HEK293 (cell line): ENCODE measurements around the gene PLEKHH3.

Source experiments
- TCF7L2 ChIP-seq: IDR thresholded peaks from 2 replicates; pipeline ENCODE4 v1.6.1; 2011; ENCODE audit warnings: low read depth, mild to moderate bottlenecking, inconsistent platforms, low read length, moderate library complexity, borderline replicate concordance
- YY1 ChIP-seq: fragments of 450-650 bp; formaldehyde crosslinking; IDR thresholded peaks from 2 replicates; pipeline ENCODE4 v1.5.1; 2018; ENCODE audit warnings: missing biosample characterization, missing genetic modification characterization
- ZNF133 ChIP-seq: fragments of 450-650 bp; formaldehyde crosslinking; IDR thresholded peaks from 2 replicates; pipeline ENCODE4 v1.5.1; 2016; ENCODE audit warnings: missing biosample characterization, missing genetic modification characterization
- ZNF354C ChIP-seq: fragments of 450-650 bp; formaldehyde crosslinking; IDR thresholded peaks from 2 replicates; pipeline ENCODE4 v1.5.1; 2016; ENCODE audit warnings: missing biosample characterization, missing genetic modification characterization, low read depth, borderline replicate concordance
- ZNF473 ChIP-seq: fragments of 450-650 bp; formaldehyde crosslinking; IDR thresholded peaks from 2 replicates; pipeline ENCODE4 v1.5.1; 2017; ENCODE audit warnings: missing biosample characterization, missing genetic modification characterization
- ZNF529 ChIP-seq: fragments of 450-650 bp; formaldehyde crosslinking; IDR thresholded peaks from 2 replicates; pipeline ENCODE4 v1.5.1; 2017; ENCODE audit warnings: missing genetic modification characterization, missing biosample characterization; ENCODE audit not compliant: insufficient replicate concordance
- ZNF785 ChIP-seq: fragments of 450-650 bp; formaldehyde crosslinking; IDR thresholded peaks from 2 replicates; pipeline ENCODE4 v1.5.1; 2016; ENCODE audit warnings: missing biosample characterization, missing genetic modification characterization
- ZNF830 ChIP-seq: fragments of 450-650 bp; IDR thresholded peaks from 2 replicates; pipeline ENCODE4 v1.5.0; 2018; ENCODE audit warnings: missing biosample characterization, missing genetic modification characterization, low read depth, mild to moderate bottlenecking, moderate library complexity
- ZSCAN23 ChIP-seq: fragments of 450-650 bp; formaldehyde crosslinking; IDR thresholded peaks from 2 replicates; pipeline ENCODE4 v1.5.1; 2016; ENCODE audit warnings: missing biosample characterization, missing genetic modification characterization
- TF ChIP-seq, protein P1 (sequence below): fragments of 450-650 bp; formaldehyde crosslinking; IDR thresholded peaks from 2 replicates; pipeline ENCODE4 v1.5.1; 2016; ENCODE audit warnings: missing biosample characterization, missing genetic modification characterization
- TF ChIP-seq, protein P2 (sequence below): fragments of 450-650 bp; formaldehyde crosslinking; IDR thresholded peaks from 2 replicates; pipeline ENCODE4 v1.5.1; 2016; ENCODE audit warnings: missing biosample characterization, missing genetic modification characterization
- TF ChIP-seq, protein P3 (sequence below): fragments of 450-650 bp; formaldehyde crosslinking; IDR thresholded peaks from 2 replicates; pipeline ENCODE4 v1.5.1; 2016; ENCODE audit warnings: missing biosample characterization, missing genetic modification characterization, low read depth
- TF ChIP-seq, protein P4 (sequence below): fragments of 450-650 bp; formaldehyde crosslinking; IDR thresholded peaks from 2 replicates; pipeline ENCODE4 v1.5.1; 2016; ENCODE audit warnings: missing biosample characterization, missing genetic modification characterization

DNA sequence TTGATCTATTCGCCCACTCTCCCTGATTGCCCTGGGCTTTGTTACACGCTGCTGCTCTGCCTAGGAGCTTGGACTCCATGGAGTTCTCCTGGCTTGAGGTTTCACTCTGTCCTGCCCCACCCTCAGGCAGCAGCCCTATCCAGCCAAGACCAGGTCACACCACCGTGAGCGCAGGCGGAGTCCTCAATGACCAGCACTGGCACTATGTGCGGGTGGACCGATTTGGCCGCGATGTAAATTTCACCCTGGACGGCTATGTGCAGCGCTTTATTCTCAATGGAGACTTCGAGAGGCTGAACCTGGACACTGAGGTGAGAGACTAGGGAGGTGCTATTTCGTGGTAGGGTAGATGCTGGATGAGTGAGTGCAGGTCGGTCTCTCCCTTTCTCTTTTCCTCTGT is 9.0 kb upstream of the PLEKHH3 start:
- TF ChIP-seq, protein P1, sequence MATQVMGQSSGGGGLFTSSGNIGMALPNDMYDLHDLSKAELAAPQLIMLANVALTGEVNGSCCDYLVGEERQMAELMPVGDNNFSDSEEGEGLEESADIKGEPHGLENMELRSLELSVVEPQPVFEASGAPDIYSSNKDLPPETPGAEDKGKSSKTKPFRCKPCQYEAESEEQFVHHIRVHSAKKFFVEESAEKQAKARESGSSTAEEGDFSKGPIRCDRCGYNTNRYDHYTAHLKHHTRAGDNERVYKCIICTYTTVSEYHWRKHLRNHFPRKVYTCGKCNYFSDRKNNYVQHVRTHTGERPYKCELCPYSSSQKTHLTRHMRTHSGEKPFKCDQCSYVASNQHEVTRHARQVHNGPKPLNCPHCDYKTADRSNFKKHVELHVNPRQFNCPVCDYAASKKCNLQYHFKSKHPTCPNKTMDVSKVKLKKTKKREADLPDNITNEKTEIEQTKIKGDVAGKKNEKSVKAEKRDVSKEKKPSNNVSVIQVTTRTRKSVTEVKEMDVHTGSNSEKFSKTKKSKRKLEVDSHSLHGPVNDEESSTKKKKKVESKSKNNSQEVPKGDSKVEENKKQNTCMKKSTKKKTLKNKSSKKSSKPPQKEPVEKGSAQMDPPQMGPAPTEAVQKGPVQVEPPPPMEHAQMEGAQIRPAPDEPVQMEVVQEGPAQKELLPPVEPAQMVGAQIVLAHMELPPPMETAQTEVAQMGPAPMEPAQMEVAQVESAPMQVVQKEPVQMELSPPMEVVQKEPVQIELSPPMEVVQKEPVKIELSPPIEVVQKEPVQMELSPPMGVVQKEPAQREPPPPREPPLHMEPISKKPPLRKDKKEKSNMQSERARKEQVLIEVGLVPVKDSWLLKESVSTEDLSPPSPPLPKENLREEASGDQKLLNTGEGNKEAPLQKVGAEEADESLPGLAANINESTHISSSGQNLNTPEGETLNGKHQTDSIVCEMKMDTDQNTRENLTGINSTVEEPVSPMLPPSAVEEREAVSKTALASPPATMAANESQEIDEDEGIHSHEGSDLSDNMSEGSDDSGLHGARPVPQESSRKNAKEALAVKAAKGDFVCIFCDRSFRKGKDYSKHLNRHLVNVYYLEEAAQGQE (tag by site-specific recombination), result no peak
- TF ChIP-seq, protein P2, sequence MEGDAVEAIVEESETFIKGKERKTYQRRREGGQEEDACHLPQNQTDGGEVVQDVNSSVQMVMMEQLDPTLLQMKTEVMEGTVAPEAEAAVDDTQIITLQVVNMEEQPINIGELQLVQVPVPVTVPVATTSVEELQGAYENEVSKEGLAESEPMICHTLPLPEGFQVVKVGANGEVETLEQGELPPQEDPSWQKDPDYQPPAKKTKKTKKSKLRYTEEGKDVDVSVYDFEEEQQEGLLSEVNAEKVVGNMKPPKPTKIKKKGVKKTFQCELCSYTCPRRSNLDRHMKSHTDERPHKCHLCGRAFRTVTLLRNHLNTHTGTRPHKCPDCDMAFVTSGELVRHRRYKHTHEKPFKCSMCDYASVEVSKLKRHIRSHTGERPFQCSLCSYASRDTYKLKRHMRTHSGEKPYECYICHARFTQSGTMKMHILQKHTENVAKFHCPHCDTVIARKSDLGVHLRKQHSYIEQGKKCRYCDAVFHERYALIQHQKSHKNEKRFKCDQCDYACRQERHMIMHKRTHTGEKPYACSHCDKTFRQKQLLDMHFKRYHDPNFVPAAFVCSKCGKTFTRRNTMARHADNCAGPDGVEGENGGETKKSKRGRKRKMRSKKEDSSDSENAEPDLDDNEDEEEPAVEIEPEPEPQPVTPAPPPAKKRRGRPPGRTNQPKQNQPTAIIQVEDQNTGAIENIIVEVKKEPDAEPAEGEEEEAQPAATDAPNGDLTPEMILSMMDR (tag by site-specific recombination), result no peak
- TF ChIP-seq ZSCAN23 (tag by site-specific recombination) (no peak), ZNF354C (no peak), ZNF785 (tag by site-specific recombination) (no peak), ZNF133 (no peak), ZNF830 (no peak), ZNF529 (tag by site-specific recombination) (no peak), YY1 (tag by site-specific recombination) (no peak), TCF7L2 (no peak), ZNF473 (tag by site-specific recombination) (no peak)
- TF ChIP-seq, protein P3, sequence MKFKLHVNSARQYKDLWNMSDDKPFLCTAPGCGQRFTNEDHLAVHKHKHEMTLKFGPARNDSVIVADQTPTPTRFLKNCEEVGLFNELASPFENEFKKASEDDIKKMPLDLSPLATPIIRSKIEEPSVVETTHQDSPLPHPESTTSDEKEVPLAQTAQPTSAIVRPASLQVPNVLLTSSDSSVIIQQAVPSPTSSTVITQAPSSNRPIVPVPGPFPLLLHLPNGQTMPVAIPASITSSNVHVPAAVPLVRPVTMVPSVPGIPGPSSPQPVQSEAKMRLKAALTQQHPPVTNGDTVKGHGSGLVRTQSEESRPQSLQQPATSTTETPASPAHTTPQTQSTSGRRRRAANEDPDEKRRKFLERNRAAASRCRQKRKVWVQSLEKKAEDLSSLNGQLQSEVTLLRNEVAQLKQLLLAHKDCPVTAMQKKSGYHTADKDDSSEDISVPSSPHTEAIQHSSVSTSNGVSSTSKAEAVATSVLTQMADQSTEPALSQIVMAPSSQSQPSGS, result no peak
- TF ChIP-seq, protein P4, sequence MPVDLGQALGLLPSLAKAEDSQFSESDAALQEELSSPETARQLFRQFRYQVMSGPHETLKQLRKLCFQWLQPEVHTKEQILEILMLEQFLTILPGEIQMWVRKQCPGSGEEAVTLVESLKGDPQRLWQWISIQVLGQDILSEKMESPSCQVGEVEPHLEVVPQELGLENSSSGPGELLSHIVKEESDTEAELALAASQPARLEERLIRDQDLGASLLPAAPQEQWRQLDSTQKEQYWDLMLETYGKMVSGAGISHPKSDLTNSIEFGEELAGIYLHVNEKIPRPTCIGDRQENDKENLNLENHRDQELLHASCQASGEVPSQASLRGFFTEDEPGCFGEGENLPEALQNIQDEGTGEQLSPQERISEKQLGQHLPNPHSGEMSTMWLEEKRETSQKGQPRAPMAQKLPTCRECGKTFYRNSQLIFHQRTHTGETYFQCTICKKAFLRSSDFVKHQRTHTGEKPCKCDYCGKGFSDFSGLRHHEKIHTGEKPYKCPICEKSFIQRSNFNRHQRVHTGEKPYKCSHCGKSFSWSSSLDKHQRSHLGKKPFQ (tag by site-specific recombination), result no peak
